Activated CD4-positive, CD25-positive, alpha-beta regulatory T cell (primary cell): ENCODE measurements around the gene PBX1.

Experiments used
- DNase-seq, 4 experiments: peaks; one replicate each; lab custom pipeline; 2025; lab: John Stamatoyannopoulos, UW

Gene PBX1

GRCh38 chr1:164867590-164867989 lies 308.6 kb downstream of the PBX1 start:
- no peak for DNase-seq

GRCh38 chr1:164868990-164869389 lies 310.0 kb downstream of the PBX1 start:
- no peak for DNase-seq

DNA sequence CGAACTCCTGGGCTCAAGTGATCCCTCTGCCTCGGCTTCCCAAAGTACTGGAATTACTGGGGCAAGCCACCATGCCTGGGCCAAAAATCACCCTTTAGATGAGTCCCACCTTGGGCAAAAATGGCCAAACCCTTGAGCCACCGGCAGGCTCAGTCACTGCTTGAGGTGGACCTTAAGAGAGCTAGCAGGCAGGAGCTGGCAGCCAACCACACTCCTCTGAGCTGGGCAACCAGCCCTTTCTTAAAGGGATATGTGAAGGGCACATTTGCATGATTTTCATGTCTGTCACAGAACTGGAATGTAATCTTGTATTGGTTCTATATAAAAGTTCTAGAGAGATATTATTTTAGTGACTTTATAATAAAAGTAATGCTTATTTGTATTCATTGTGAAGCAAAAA lies 316.5 kb downstream of the PBX1 start:
- no peak for DNase-seq

DNA sequence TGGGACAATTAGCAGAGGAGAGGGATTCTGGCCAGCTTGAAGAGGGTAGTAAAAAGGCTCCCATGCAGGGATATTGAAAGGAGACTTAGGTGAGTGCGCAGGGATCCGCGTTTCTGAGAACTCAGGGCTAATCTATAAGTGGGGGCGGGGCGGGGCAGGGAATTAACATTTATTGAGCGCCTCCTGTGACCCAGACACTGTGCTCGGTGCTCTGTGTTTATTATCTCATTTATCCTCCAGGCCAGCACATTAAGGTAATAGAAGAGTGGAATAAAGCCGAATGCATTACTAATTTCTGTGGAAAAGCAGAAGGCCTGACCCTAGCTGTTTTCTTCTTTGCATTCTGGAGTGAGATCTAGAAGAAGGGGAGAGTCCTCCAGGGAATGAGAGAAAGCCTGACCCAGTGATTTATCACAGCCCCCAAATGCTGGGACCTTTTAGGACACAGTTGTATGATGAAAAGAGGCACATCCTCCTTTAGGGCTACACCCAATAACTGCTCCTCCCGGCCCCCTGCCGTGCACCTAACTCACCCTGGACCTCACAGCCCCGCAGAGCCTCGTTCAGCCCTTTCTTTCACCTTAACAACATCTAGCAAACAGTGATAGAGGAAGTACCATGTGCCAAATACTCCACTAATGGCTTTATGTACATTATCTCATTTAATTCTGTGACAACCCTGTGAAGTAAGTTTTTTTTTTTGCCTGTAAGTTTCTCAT lies 317.6 kb downstream of the PBX1 start:
- no peak for DNase-seq

GRCh38 chr1:164880199-164880598 lies 321.2 kb downstream of the PBX1 start:
- no peak for DNase-seq

DNA sequence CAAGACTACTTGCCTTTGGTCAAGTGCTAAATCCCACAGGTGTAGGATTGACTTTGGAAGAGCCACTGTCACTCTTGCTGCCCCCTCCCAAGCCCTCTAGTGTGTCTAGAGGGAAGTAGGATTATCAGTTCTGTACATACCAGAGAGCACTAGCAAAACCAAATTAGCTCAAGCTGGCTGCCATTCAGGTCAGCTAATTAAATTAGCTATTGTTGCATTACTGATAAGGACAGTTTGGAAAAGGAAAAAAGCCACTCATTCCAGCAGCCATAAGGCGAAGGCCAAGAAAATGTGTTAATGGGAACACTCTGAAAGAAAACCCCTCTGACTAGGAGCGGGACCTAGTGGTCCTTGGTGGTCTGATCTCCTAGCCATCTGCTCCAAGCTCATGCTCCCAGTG lies 321.7 kb downstream of the PBX1 start:
- no peak for DNase-seq

GRCh38 chr1:164885311-164885710 lies 326.3 kb downstream of the PBX1 start:
- DNase-seq, result no peak

GRCh38 chr1:164886101-164886500 lies 327.1 kb downstream of the PBX1 start:
- no peak for DNase-seq

GRCh38 chr1:164891615-164892014 lies 332.6 kb downstream of the PBX1 start:
- DNase-seq, result no peak

DNA sequence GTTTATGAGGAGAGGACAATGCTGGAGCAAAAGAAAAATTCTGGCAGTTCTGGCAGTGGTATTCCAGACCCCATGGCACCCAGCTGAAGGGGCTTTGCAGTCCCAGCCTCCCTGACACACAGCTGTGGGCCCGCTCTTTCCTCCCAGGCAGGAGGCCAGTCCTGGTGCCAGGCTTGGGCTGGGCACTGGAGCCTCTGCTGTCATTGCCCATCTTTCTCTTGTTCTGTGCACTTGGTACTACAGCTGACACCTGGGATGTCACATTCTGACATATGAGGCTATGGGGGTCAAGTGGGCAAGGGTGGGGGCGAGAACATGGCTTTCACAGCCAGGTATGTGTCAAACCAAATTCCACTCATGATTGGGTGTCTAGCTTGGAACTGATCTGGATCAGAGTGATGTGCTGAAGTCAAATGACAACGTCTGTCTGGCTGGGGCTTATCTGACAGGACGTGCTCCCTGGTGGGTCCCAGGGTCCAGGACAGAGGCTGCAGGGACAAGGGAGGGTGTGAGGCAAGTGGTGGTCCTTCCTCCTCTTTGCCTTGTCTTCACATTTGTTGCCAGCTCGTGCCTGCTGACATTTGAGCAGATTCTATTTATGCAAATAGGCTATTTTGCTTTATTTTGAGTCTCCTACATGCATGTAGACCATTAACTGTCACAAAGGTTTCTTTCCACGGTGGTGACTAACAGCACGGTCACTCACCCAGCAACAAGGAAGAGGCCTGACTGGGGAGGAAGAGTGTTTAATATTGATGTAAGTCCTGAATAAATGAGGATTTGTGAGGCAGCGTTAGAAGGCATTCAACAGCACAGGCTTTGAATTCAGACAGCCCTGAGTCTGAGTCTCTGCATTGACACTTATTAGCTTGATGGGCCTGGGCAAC lies 336.3 kb downstream of the PBX1 start:
- DNase-seq, result no peak

GRCh38 chr1:164901031-164901430 lies 342.0 kb downstream of the PBX1 start:
- DNase-seq, result no peak
